ENCODE measurements around the gene GLG1.
"Not testable (repeated sequence)": the region's sequence is repeated elsewhere in the genome, so short reads cannot be mapped to it uniquely, and the experiment has no call there.

The GLG1 gene

DNA sequence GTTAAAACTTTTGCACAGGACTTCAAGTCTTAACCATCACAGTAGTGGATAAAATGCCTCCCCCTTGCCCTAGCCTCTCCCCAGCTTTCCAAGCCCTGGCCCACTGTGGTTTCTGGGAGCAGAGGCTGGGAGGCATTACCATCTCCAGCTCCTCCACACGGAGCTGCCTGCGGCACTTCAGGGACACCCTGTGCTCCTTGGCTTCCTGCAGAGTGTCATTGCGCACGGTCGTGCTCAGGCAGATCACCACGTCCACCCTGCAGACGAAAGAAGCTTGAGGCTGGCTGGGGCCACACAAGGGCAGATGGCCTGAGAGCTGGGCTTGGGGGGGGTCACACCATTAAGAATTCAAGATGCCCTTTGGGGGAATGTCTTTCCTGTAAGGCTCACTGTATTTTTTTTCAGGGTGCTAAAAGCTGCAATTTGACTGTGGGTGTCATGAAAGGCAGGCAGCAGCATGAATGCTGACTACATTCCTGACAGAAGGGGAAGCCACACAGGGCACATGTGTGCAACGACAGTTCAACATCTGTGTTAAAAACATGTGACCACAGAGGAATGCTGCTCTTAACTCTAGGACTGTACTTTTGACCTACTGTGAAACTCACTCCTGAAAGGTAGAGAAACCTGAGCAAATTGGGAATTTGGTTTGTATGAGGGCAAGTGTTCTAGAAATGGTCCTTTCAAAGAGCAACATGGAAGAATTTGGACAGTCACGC is 137.9 kb downstream of the GLG1 start:
- DNase-seq = no peak

- no peak for DNase-seq
Measured at GRCh38 chr16:74466872-74467271, 140.0 kb downstream of the GLG1 start.

DNA sequence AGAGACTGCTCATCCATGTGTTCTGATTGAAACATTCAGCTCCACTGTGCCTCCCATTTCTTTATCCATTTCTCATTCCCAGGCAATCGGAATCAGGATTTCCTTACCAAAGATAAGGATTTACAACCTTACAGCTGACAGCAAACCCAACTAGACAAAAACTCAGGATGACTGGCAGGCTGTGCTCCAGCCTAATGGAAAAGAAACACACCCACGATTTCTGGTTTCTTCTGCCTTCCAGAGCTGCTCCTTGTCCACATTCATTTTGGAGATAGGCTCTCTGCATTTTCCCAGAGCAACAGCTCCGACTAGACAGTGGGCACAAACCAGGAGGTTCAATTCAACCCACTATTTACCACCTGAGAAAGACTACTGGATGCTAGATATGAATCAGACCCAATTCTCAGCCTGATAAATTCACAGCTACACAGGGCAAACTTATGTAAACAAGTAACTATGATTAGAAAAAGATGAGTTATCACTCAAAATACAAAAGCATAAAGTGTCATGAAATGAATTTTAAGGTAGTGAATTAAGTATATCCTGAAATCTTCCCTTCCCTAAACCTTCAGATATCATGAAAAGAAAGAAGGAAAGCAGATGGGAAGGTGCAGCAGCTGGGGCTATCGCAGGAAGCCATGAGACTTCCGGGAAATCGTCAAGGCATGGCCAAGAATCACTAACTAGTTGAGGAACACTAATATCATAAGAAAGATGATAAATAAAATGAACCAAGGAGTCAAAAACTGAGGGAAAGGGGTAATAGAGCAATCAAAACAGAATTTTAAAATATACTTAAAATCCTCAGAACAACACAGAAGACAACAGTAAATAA is 140.8 kb downstream of the GLG1 start:
- DNase-seq = no peak

GRCh38 chr16:74465281-74465680 is 141.6 kb downstream of the GLG1 start:
- no peak for DNase-seq

- DNase-seq = no peak
Measured at GRCh38 chr16:74463888-74464287, 143.0 kb downstream of the GLG1 start.

DNA sequence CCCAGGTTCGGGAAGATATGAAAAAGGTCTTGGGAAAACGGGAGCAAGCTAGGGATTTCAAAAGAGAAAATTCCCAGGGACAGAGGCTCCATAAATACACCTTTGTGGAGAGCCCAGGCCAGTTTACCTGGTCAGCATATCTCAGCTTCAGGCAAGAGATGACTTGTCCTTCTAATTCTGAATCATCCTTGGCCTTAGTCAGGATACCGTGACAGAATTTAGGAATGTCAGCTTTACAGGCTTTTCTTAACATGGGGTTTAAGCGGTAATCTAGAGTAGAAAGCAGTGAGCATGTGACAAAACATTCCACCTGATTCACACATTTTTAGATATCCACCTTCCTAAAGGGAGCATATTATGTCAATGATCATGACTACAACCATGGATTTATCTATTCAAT is 144.6 kb downstream of the GLG1 start:
- no peak for DNase-seq

GRCh38 chr16:74461826-74462225 is 145.1 kb downstream of the GLG1 start:
- DNase-seq = no peak

DNA sequence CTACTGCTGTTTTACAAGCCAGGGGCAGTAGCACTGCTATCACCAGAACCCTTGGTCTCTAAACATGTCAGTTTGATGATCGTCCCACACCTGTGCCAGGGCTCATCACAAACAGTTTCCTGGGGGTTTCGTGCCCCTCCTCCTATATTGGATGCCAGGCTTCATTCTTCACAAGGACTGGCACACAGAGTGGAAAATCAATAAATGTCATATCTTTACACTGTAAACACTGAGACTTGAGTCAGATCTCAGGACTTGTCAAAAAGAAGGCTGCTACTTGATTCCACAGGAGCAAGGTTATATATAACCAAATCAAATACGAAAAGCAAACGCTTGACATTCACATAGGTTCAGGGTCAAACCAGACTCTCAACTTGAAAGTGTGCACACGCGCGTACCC is 146.4 kb downstream of the GLG1 start:
- DNase-seq = no peak

GRCh38 chr16:74456290-74456625 is 150.7 kb downstream of the GLG1 start:
- no peak for DNase-seq

- DNase-seq = no peak
Measured at GRCh38 chr16:74455619-74456289, 151.2 kb downstream of the GLG1 start.

GRCh38 chr16:74455213-74455612 is 151.7 kb downstream of the GLG1 start:
- no peak for DNase-seq

DNA sequence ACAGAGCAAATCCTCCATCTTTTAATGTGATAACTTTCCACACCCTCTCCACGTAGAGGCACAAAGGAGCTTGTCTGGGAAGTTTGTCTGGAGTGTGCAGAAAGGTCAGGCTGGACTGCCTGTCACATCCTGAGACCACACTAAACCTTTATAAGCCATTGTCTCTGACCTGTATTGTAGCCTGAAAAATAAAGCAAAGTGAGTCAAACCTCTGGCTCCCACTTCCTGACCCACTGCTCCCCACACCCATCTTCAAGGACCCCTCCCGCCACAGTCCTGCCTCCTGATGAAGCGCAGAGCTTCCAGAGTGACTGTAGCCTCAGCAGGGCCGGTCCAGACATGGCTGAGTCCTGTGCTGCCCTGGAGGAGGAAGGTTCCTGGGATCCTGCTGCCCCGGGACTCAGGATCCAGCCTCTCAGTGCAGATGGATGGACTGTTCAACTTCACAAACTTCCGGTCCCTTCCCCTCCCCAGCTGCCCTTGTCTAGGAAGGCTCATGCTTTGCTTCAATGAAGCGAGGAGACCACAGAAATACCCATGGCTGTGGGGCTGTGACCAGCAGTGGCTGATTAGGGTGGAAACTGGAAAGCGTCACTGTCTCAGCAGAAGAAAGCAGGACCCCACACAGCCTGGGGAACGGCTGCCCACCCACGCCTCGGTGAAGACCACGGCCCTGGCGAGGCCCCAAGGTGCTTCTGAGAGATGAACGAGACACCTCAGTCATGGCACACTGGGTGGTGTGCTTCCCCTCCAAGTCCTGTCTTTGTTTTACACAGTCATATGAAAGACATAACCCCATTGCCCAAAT is 154.8 kb downstream of the GLG1 start:
- DNase-seq = no peak

GRCh38 chr16:74450967-74451760 is 155.8 kb downstream of the GLG1 start:
- DNase-seq = no peak

DNA sequence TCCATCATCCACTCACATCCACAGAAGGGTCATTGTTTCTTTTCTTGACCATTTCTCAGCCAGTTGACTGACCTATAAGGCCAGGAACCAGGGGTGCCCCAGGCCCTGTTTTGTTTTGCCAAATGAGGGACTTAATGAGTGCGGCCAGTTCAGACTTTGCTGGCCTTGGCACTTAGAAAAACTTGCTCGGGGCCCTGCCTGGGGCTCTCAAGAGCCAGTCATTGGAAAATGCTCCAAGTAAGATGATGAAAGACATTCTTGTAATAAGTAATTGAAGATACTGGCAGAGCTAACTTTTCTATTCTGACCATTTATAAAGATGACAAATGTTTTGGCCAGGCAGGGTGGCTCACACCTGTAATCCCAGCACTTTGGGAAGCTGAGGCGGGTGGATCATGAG is 156.7 kb downstream of the GLG1 start:
- no peak for DNase-seq

DNA sequence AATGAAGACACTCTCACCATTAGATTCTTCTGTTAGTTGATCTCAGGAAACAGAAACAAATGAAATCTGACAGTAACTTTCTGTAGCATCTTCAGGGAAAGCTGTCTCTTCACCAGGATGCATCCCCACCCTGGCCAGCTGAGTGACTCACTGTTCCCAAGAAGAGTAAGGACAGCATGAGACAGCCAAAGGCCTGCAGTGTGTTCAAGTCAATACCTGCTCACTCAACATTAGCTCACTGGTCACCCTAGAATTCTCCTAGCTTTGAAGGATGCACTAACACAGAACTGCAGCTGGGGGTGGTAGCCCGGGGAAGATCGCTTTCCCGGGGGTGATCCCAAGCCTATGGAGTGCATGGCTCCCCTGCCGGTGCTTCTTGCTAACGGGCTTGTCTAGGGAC is 157.4 kb downstream of the GLG1 start:
- DNase-seq = peak; percentile 9

- peak; percentile 90 for DNase-seq
Measured at GRCh38 chr16:74448990-74449389, 157.9 kb downstream of the GLG1 start.

DNA sequence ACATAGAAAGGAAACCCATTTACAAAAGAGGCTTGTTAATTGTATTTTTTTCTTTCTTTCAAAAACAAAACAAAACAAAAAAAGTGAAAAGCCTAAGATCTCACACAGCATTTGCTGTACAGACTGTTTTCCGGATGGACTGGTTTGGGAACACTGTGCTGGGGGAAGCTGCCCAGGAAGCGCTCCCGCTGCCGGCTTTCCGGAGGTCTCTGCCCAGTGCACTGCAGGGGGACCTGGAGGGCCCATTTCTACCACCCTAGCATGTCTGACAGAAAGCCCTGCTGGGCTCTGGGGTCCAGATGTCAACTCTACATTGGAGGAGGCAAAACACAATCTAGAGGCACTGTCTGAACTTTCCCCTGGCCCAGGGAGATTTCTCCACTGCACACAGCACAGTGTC is 159.3 kb downstream of the GLG1 start:
- no peak for DNase-seq

DNA sequence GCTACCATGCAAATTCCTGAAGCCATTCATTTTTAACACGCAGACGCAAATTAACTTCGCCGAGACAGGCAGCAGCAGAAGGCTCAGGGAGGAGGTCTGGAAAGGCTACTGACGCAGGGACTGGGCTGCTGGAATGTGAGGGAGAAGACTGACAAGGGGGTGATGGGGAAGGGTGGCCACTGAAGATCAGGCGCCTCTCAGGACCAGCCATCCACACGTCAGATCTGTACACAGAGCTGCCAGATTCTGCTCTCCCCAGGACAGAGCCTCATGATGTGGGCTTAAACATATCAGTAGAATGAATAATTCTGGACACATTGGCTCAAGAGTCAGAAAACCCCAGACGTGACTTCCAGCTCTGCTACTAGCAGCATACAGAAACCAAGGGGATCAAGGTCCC is 160.0 kb downstream of the GLG1 start:
- no peak for DNase-seq

GRCh38 chr16:74443624-74444346 is 163.1 kb downstream of the GLG1 start:
- not testable (repeated sequence) for DNase-seq

GRCh38 chr16:74439685-74440084 is 167.2 kb downstream of the GLG1 start:
- DNase-seq = no peak

GRCh38 chr16:74438492-74438979 is 168.4 kb downstream of the GLG1 start:
- DNase-seq = no peak

Data from NCI-H226 (cell line).